H1 (cell line): Measurements from ENCODE around the gene SLIT3. TPM values are rescaled to one million over a fixed set of nuclear protein-coding genes. Genes with fewer than 3 reads are reported as not detected.

ENCODE experiments used
- CTCF ChIA-PET: fragments of 300-600 bp; sonication (Branson Sonifier 250); formaldehyde crosslinking; loops from one replicate; lab custom pipeline; 2021; ENCODE audit not compliant: partially characterized antibody; lab: Charles Lee
- POLR2A ChIA-PET: fragments of 300-600 bp; sonication (Branson Sonifier 250); formaldehyde crosslinking; loops from one replicate; lab custom pipeline; 2021; ENCODE audit warnings: inconsistent platforms; ENCODE audit not compliant: partially characterized antibody; lab: Charles Lee
- DNase-seq, 2 experiments: peaks; one replicate each; pipeline versions ENCODE4 v3.0.0 to v3.0.0-alpha.2; 2010 to 2022; ENCODE audit warnings: low spot score in 2 of 2, low read depth in 1 of 2, mixed read lengths in 1 of 2
- FAIRE-seq: peaks from 2 replicates; lab custom pipeline; 2011; peaks lifted over from hg19 to GRCh38; lab: Jason Lieb, UNC
- H2AFZ ChIP-seq: 2 replicates; pipeline ENCODE4 v1.8.1; 2012; ENCODE audit warnings: low read length, inconsistent platforms
- H2AK5ac ChIP-seq: 2 replicates; pipeline ENCODE4 v1.6.1; 2013; ENCODE audit warnings: low read depth, low read length
- H2BK120ac ChIP-seq: replicated peaks from 2 replicates; pipeline ENCODE3; 2013; ENCODE audit warnings: low read depth, low read length, inconsistent platforms
- H2BK12ac ChIP-seq: 2 replicates; pipeline ENCODE4 v1.6.1; 2013; ENCODE audit warnings: low read depth, low read length
- H2BK15ac ChIP-seq: 2 replicates; pipeline ENCODE4 v1.6.1; 2013; ENCODE audit warnings: low read length
- H2BK20ac ChIP-seq: 2 replicates; pipeline ENCODE4 v1.6.1; 2013; ENCODE audit warnings: low read length
- H2BK5ac ChIP-seq: 2 replicates; pipeline ENCODE4 v1.6.1; 2013; ENCODE audit warnings: low read depth, low read length
- H3K14ac ChIP-seq: 2 replicates; pipeline ENCODE4 v1.6.1; 2013; ENCODE audit warnings: inconsistent platforms; ENCODE audit not compliant: insufficient read length
- H3K18ac ChIP-seq: 2 replicates; pipeline ENCODE4 v1.6.1; 2013; ENCODE audit warnings: low read length; ENCODE audit errors: extremely low read depth
- H3K23ac ChIP-seq: 2 replicates; pipeline ENCODE4 v1.6.1; 2013; ENCODE audit warnings: inconsistent platforms; ENCODE audit not compliant: insufficient read length
- H3K23me2 ChIP-seq: 2 replicates; pipeline ENCODE4 v1.6.1; 2013; ENCODE audit warnings: low read depth, low read length
- H3K27ac ChIP-seq: 2 replicates; pipeline ENCODE4 v1.6.1; 2011; ENCODE audit warnings: low read depth, low read length, inconsistent platforms
- H3K27me3 ChIP-seq, 4 experiments: replicated peaks in 1 of 4; 1 replicate in 1 of 4; 2 replicates in 3 of 4; pipeline versions ENCODE4 v1.6.1 to v1.8.1; 2011 to 2013; ENCODE audit warnings: low read length in 3 of 4, mild to moderate bottlenecking in 3 of 4, inconsistent platforms in 2 of 4, mixed read lengths in 2 of 4, moderate library complexity in 1 of 4; ENCODE audit not compliant: control insufficient read depth in 3 of 4, insufficient read depth in 3 of 4; ENCODE audit errors: extremely low read depth in 1 of 4
- H3K36me3 ChIP-seq, 4 experiments: 2 replicates each; pipeline versions ENCODE4 v1.6.1 to v1.8.1; 2011 to 2013; ENCODE audit warnings: mild to moderate bottlenecking in 4 of 4, low read length in 3 of 4, moderate library complexity in 2 of 4, control low read depth in 1 of 4, inconsistent platforms in 1 of 4; ENCODE audit not compliant: insufficient read depth in 4 of 4, control insufficient read depth in 2 of 4
- H3K4ac ChIP-seq: replicated peaks from 2 replicates; pipeline ENCODE3; 2013; ENCODE audit warnings: low read length, low read depth, mixed read lengths, inconsistent platforms; ENCODE audit not compliant: insufficient read length
- H3K4me1 ChIP-seq, 4 experiments: replicated peaks in 1 of 4; 1 replicate in 1 of 4; 2 replicates in 3 of 4; pipeline versions ENCODE4 v1.6.1 to v1.8.1; 2011 to 2013; ENCODE audit warnings: low read length in 3 of 4, inconsistent platforms in 2 of 4, mixed read lengths in 1 of 4; ENCODE audit not compliant: insufficient read depth in 4 of 4, control insufficient read depth in 3 of 4
- H3K4me2 ChIP-seq, 2 experiments: 2 replicates each; pipeline versions ENCODE4 v1.6.1 to v1.8.1; 2011 to 2013; ENCODE audit warnings: low read depth in 2 of 2, low read length in 2 of 2, control low read depth in 1 of 2, inconsistent platforms in 1 of 2, mild to moderate bottlenecking in 1 of 2; ENCODE audit not compliant: insufficient read depth in 1 of 2
- H3K4me3 ChIP-seq, 4 experiments: fragments of 200-600, 300-600 bp in 1 of 4; sonication (generic), shearing (Covaris generic), sonication (Bioruptor Twin) in 1 of 4; 2 replicates each; pipeline versions ENCODE4 v1.5.1 to v1.8.1; 2011 to 2016; ENCODE audit warnings: low read length in 4 of 4, low read depth in 3 of 4, control low read depth in 2 of 4, inconsistent platforms in 2 of 4, mild to moderate bottlenecking in 2 of 4, mixed read lengths in 1 of 4, moderate library complexity in 1 of 4; ENCODE audit not compliant: insufficient read depth in 2 of 4; ENCODE audit errors: extremely low read depth in 1 of 4
- H3K56ac ChIP-seq: replicated peaks from 2 replicates; pipeline ENCODE3; 2013; ENCODE audit warnings: low read depth, mild to moderate bottlenecking, mixed read lengths, low read length, inconsistent platforms; ENCODE audit not compliant: insufficient read length
- H3K79me1 ChIP-seq: 2 replicates; pipeline ENCODE4 v1.6.1; 2013; ENCODE audit warnings: low read depth, low read length, control low read depth
- H3K79me2 ChIP-seq, 2 experiments: 2 replicates each; pipeline versions ENCODE4 v1.6.1 to v1.8.1; 2012 to 2013; ENCODE audit warnings: low read length in 2 of 2, mild to moderate bottlenecking in 2 of 2, inconsistent platforms in 1 of 2; ENCODE audit not compliant: insufficient read depth in 2 of 2, control insufficient read depth in 1 of 2
- H3K9ac ChIP-seq, 4 experiments: replicated peaks in 1 of 4; 1 replicate in 1 of 4; 2 replicates in 3 of 4; pipeline versions ENCODE4 v1.6.1 to v1.8.1; 2011 to 2013; ENCODE audit warnings: low read depth in 3 of 4, low read length in 3 of 4, control low read depth in 2 of 4, mild to moderate bottlenecking in 2 of 4, moderate library complexity in 2 of 4, inconsistent platforms in 1 of 4; ENCODE audit errors: extremely low read depth in 1 of 4
- H3K9me3 ChIP-seq, 2 experiments: 2 replicates each; pipeline versions ENCODE4 v1.6.1 to v1.8.1; 2012 to 2013; ENCODE audit warnings: mild to moderate bottlenecking in 2 of 2, moderate library complexity in 2 of 2, control low read depth in 1 of 2, inconsistent platforms in 1 of 2, low read depth in 1 of 2, low read length in 1 of 2, mixed read lengths in 1 of 2; ENCODE audit not compliant: insufficient read depth in 2 of 2
- H4K20me1 ChIP-seq, 2 experiments: replicated peaks in 1 of 2; 2 replicates each; pipeline versions ENCODE3 to v1.8.1; 2011 to 2013; ENCODE audit warnings: inconsistent platforms in 2 of 2, low read length in 2 of 2, mild to moderate bottlenecking in 1 of 2; ENCODE audit not compliant: insufficient read depth in 2 of 2, control insufficient read depth in 1 of 2
- H4K5ac ChIP-seq: 2 replicates; pipeline ENCODE4 v1.6.1; 2013; ENCODE audit warnings: low read length, low read depth, mixed read lengths, inconsistent platforms; ENCODE audit not compliant: insufficient read length
- H4K8ac ChIP-seq: 2 replicates; pipeline ENCODE4 v1.8.0; 2013; ENCODE audit warnings: mild to moderate bottlenecking, moderate library complexity, low read length, inconsistent platforms; ENCODE audit not compliant: insufficient read depth; ENCODE audit errors: extremely low read depth
- H4K91ac ChIP-seq: replicated peaks from 2 replicates; pipeline ENCODE3; 2013; ENCODE audit warnings: low read length, mixed read lengths, inconsistent platforms; ENCODE audit not compliant: insufficient read length
- CEBPB ChIP-seq: IDR thresholded peaks from 2 replicates; pipeline ENCODE4 v1.6.1; 2012; ENCODE audit warnings: low read depth, low read length
- GABPA ChIP-seq: IDR thresholded peaks from 2 replicates; pipeline ENCODE4 v1.6.1; 2011; ENCODE audit warnings: mild to moderate bottlenecking, low read length, moderate library complexity, borderline replicate concordance; ENCODE audit not compliant: insufficient read depth
- POLR2AphosphoS5 ChIP-seq: IDR thresholded peaks from 2 replicates; pipeline ENCODE4 v1.6.1; 2011; ENCODE audit warnings: low read depth, low read length
- WGBS, 2 experiments: shearing (Covaris generic) in 1 of 2; methylation state at CpG; one replicate each; pipeline versions ENCODE4 v1.1.6 to v1.1.7; 2013 to 2015; ENCODE audit warnings: low lambda C conversion rate in 2 of 2, mixed read lengths in 2 of 2, inconsistent platforms in 1 of 2, low coverage in 1 of 2, missing lambda C conversion rate in 1 of 2; ENCODE audit not compliant: insufficient replicate concordance in 2 of 2, insufficient coverage in 1 of 2, insufficient read length in 1 of 2; ENCODE audit errors: extremely low coverage in 1 of 2, missing lambda C conversion rate in 1 of 2; 5-methylcytosine and 5-hydroxymethylcytosine counted together
- polyA plus RNA-seq, 7 experiments: library from polyadenylated mRNA; depleted of rRNA in 3 of 7; stranded (reverse) in 5 of 7; unstranded in 2 of 7; fragments of >200 nt in 5 of 7; fragments of 200-250 nt in 2 of 7; gene quantifications; 1 replicate in 5 of 7; 2 replicates in 1 of 7; 4 replicates in 1 of 7; pipeline versions ENCODE4 v1.2.1 to v1.2.3, GENCODE V29; 2011 to 2013; ENCODE audit warnings: missing spikeins in 2 of 7, mixed read lengths in 2 of 7
- total RNA-seq: library from RNA; stranded (reverse); fragmentation: NEBNext Ultra II Directional; extraction: Animal tissue kit (Norgen Biotek cat#: 25700); gene quantifications from 2 replicates; pipeline ENCODE4 v1.2.1, GENCODE V29; 2021

SLIT3 gene
- total and polyA plus RNA-seq, 2 of the 8 experiments (the other 6 are each of a cell fraction or from before 2014, with no cell fraction given): 1.1 to 1.2 TPM

- no peaks in the 10 kb centered on the region for H3K36me3 ChIP-seq
- no peak overlapping the region for H3K27ac ChIP-seq
- 97% methylated on average over 3 of the region's 3 CpGs; no CpG with 5 or more reads in 1 of the 2 experiments for WGBS, 2 experiments
- no peak overlapping the region for H3K4me2 ChIP-seq
- H2BK12ac ChIP-seq: no peak overlapping the region
- no peak overlapping the region for H3K14ac ChIP-seq
- no peaks in the 10 kb centered on the region for H3K79me2 ChIP-seq
- ChIA-PET CTCF (interaction anchor here (0.6 to 1.6 kb wide), 2 partner anchors 78 to 429 kb away, joined by 3 to 4 read pairs; no protein-coding TSS in a partner anchor), POLR2A (no interaction called here)
- no peak overlapping the region for H2BK20ac ChIP-seq
- no peak overlapping the region for H2AK5ac ChIP-seq
- TF ChIP-seq GABPA (no peak), CEBPB (no peak), POLR2AphosphoS5 (no peak)
- no peaks in the 10 kb centered on the region for H3K79me1 ChIP-seq
- H2BK5ac ChIP-seq: no peak overlapping the region
- H4K20me1 ChIP-seq: no peaks in the 10 kb centered on the region
- no peak overlapping the region for H3K23ac ChIP-seq
- H3K4ac ChIP-seq: no peak overlapping the region
- no peak for FAIRE-seq
- H4K5ac ChIP-seq: no peak overlapping the region
- no peak for DNase-seq
- H3K4me3 ChIP-seq: no peak overlapping the region
- no peak overlapping the region for H4K91ac ChIP-seq
- no peak overlapping the region for H3K56ac ChIP-seq
- no peaks in the 10 kb centered on the region for H3K27me3 ChIP-seq
- H4K8ac ChIP-seq: no peak overlapping the region
- no peak overlapping the region for H2BK120ac ChIP-seq
- peaks cover 0 to 2% (median 0%) of the 10 kb centered on the region in 4 experiments; a peak in 1 of 7 replicates for H3K4me1 ChIP-seq
- H2AFZ ChIP-seq: no peak overlapping the region
- H2BK15ac ChIP-seq: no peak overlapping the region
- no peak overlapping the region for H3K9ac ChIP-seq
- no peaks in the 10 kb centered on the region for H3K23me2 ChIP-seq
- no peak overlapping the region for H3K18ac ChIP-seq
- no peaks in the 10 kb centered on the region for H3K9me3 ChIP-seq
These were observed 43.7 kb upstream of the SLIT3 start for GRCh38 chr5:169344629-169345028.
